Ammon's horn (tissue), 1 donor: ENCODE data around the gene IL2RG.
A peak's percentile ranks its signal among the peaks of the same experiment; 100 is the strongest.

Experiments used
- DNase-seq: peaks from one replicate; pipeline ENCODE4 v3.0.0-alpha.2; 2016; ENCODE audit warnings: low spot score

Gene IL2RG

GRCh38 chrX:71107762-71108360 is 3.5 kb downstream of the IL2RG start:
- no peak for DNase-seq

- no peak for DNase-seq
These were observed 4.1 kb downstream of the IL2RG start for GRCh38 chrX:71107245-71107644.

GRCh38 chrX:71106427-71106826 is 5.0 kb downstream of the IL2RG start, which contains the start of gene CXorf65:
Gene CXorf65, minus strand, starts transcription at chrX:71106740. Its CDS starts 184 bp downstream, at chrX:71106556.
- DNase-seq, result no peak

- no peak for DNase-seq
These were observed 5.7 kb downstream of the IL2RG start for GRCh38 chrX:71105628-71106027.

- DNase-seq, result no peak
These were observed 8.0 kb downstream of the IL2RG start for GRCh38 chrX:71103110-71103983.

- no peak for DNase-seq
These were observed 9.1 kb downstream of the IL2RG start for GRCh38 chrX:71102292-71102691.

GRCh38 chrX:71100581-71101505 is 10.5 kb downstream of the IL2RG start:
- DNase-seq, result no peak

- DNase-seq, result no peak
These were observed 11.6 kb downstream of the IL2RG start for GRCh38 chrX:71099736-71100135.

GRCh38 chrX:71098951-71099506 is 12.3 kb downstream of the IL2RG start:
- no peak for DNase-seq

GRCh38 chrX:71098302-71098701 is 13.1 kb downstream of the IL2RG start:
- DNase-seq, result peak; percentile 62

- DNase-seq, result no peak
These were observed 14.7 kb downstream of the IL2RG start for GRCh38 chrX:71096760-71097032.

GRCh38 chrX:71095981-71096759 is 15.2 kb downstream of the IL2RG start:
- DNase-seq, result peak; percentile 25

GRCh38 chrX:71095555-71095980 is 15.8 kb downstream of the IL2RG start, which contains the start of gene FOXO4:
Gene FOXO4, plus strand, starts transcription at chrX:71095851. Its CDS starts 678 bp downstream, at chrX:71096529.
- peak; percentile 95 for DNase-seq

GRCh38 chrX:71095033-71095432 is 16.3 kb downstream of the IL2RG start:
- DNase-seq, result no peak

GRCh38 chrX:71091263-71091662 is 20.1 kb downstream of the IL2RG start:
- no peak for DNase-seq

GRCh38 chrX:71085900-71086299 is 25.5 kb downstream of the IL2RG start:
- no peak for DNase-seq

GRCh38 chrX:71082822-71083221 is 28.6 kb downstream of the IL2RG start:
- no peak for DNase-seq

GRCh38 chrX:71082124-71082647 is 29.2 kb downstream of the IL2RG start:
- DNase-seq, result no peak

- DNase-seq, result no peak
These were observed 29.9 kb downstream of the IL2RG start for GRCh38 chrX:71081330-71082123.

- DNase-seq, result no peak
These were observed 40.8 kb downstream of the IL2RG start for GRCh38 chrX:71070531-71070930.
